ENCODE results near the gene SSTR5. TPM values are rescaled to one million over a fixed set of nuclear protein-coding genes. Genes with fewer than 3 reads are reported as not detected.

The SSTR5 gene
- total and polyA plus RNA-seq, 2 of the 4 experiments (the other 2 are of a cell fraction) = not detected

GRCh38 chr16:1100084-1100800 lies 27.7 kb downstream of the SSTR5 start:
- H2AFZ ChIP-seq (replicated peaks; ENCODE audit: low read length, poor library complexity) = no peak overlapping the region
- H3K23ac ChIP-seq (ENCODE audit: low read depth, low read length) = no peak overlapping the region
- TF ChIP-seq CEBPB (IDR thresholded peaks at IDR 0.05; ENCODE audit: low read depth, low read length) = no peak
- TF ChIP-seq RFX5 (IDR thresholded peaks at IDR 0.05; ENCODE audit: low read depth, low read length) = no peak
- TF ChIP-seq MAZ (IDR thresholded peaks at IDR 0.05; ENCODE audit: borderline replicate concordance, low read depth, low read length) = no peak
- H3K9me1 ChIP-seq (ENCODE audit: insufficient read depth, low read length) = no peaks in the 10 kb centered on the region
- no TSS peak for BruUV-seq (replicated peaks)
- in situ Hi-C loops (cut with MboI; ENCODE audit: low sequenced_read_pairs) (no loop called here), intact Hi-C loops (cut with micrococcal nuclease) (no loop called here), dilution Hi-C loops (cut with HindIII; ENCODE audit: low sequenced_read_pairs, unreplicated experiment) (no loop called here)
- no peak overlapping the region for H2BK5ac ChIP-seq (ENCODE audit: low read depth, low read length, poor library complexity, severe bottlenecking)
- H3K36me3 ChIP-seq (ENCODE audit: control insufficient read depth, insufficient read depth, low read length) = no peaks in the 10 kb centered on the region
- no peak overlapping the region for H3K4me3 ChIP-seq (ENCODE audit: insufficient read depth, low read depth, low read length)
- no peak overlapping the region for H4K5ac ChIP-seq (ENCODE audit: low read depth, low read length)
- no peak overlapping the region for H3K27ac ChIP-seq (ENCODE audit: insufficient read depth, low read length)
- no peak overlapping the region for H3K4me2 ChIP-seq (ENCODE audit: low read depth, low read length)
- H3K9ac ChIP-seq (ENCODE audit: low read depth, low read length) = no peak overlapping the region
- H2AK9ac ChIP-seq (replicated peaks; ENCODE audit: low read depth, low read length, poor library complexity) = no peak overlapping the region
- no peak overlapping the region for H2BK120ac ChIP-seq (ENCODE audit: low read depth, low read length)
- no peak overlapping the region for H2BK20ac ChIP-seq (ENCODE audit: low read depth, low read length)
- CTCF ChIA-PET = interaction anchor here (0.6 to 1.0 kb wide), 2 partner anchors 43 to 289 kb away, joined by 3 to 4 read pairs; no protein-coding TSS in a partner anchor
- 0 out of 2 replicates have a peak, but pooled peaks cover 2% of the 10 kb centered on the region for H3K4me1 ChIP-seq (ENCODE audit: control insufficient read depth, insufficient read depth, low read length)
- H3K27me3 ChIP-seq (ENCODE audit: control insufficient read depth, insufficient read depth, low read length) = peaks cover 20% of the 10 kb centered on the region; the same call in 1 of the 2 replicates
- no peaks in the 10 kb centered on the region for H3K79me1 ChIP-seq (ENCODE audit: low read depth in 1 of 2, low read length in 2 of 2)
- no peak overlapping the region for H3K56ac ChIP-seq (ENCODE audit: extremely low read depth, insufficient read depth, low read length)
- no peak overlapping the region for H2BK15ac ChIP-seq (ENCODE audit: low read depth, low read length)
- H4K20me1 ChIP-seq (ENCODE audit: insufficient read depth, low read length) = no peaks in the 10 kb centered on the region
- no peak overlapping the region for H4K8ac ChIP-seq (ENCODE audit: low read depth in 2 of 2, low read length in 2 of 2)
- ATAC-seq (ENCODE audit: low read depth) (no peak), DNase-seq (no peak)
- no peak overlapping the region for H3K4ac ChIP-seq (ENCODE audit: low read depth, low read length)
- H4K91ac ChIP-seq (ENCODE audit: insufficient read depth, low read depth, low read length) = no peak overlapping the region
- WGBS, 2 experiments (ENCODE audit: extremely low coverage in 2 of 2, insufficient read length in 1 of 2) = no CpG with 5 or more reads among the region's 21 CpGs
- no peak overlapping the region for H2AK5ac ChIP-seq (ENCODE audit: low read depth, low read length)
- no peak overlapping the region for H3K14ac ChIP-seq (replicated peaks; ENCODE audit: low read depth, low read length)
- POLR2A ChIA-PET (ENCODE audit: unreplicated experiment) = interaction anchor here (0.5 kb wide), 1 partner anchor 351 kb away, joined by 4 read pairs; no protein-coding TSS in a partner anchor
- no peak overlapping the region for H3K18ac ChIP-seq (ENCODE audit: low read depth, low read length)
- no peaks in the 10 kb centered on the region for H3K9me3 ChIP-seq (ENCODE audit: control insufficient read depth, insufficient read depth, low read length)

All from IMR-90 (cell line).